ENCODE measurements around the gene UBR3.

DNA sequence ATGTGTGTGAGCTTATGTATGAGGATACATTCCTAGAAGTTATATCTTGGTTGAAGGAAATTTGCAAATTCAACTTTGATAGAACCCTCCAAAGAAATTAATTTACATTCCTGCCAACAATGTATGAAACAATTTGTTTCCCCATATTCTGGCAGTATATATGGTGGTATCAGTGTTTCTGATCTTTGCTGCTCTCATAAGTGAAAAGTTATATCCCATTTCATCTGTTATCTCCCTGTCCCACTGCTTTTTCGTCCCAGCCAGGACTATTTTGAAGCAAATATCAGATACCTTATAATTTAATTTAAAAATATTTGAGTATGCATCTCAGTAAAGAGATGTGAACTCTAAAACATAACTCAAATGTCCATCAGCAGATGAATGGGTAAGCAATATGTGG is 7.1 kb downstream of the UBR3 start:
- TF ChIP-seq YY1 (IDR thresholded peaks at IDR 0.05; ENCODE audit: insufficient read depth, insufficient read length) = no peak
- TF ChIP-seq ZNF274 (IDR thresholded peaks at IDR 0.05; ENCODE audit: low read depth, low read length) = no peak
- TF ChIP-seq SUZ12 (IDR thresholded peaks at IDR 0.05; ENCODE audit: extremely low read depth, insufficient read depth, insufficient read length) = no peak

All from NT2/D1 (cell line).